Natural killer cell (primary cell): ENCODE measurements around the gene RAB1A. TPM values are rescaled to one million over a fixed set of nuclear protein-coding genes. Genes with fewer than 3 reads are reported as not detected.
"Not testable (repeated sequence)": the region's sequence is repeated elsewhere in the genome, so short reads cannot be mapped to it uniquely, and the experiment has no call there.

Experiments used
- ATAC-seq, 3 donors: fragments of 150-1000 bp in 2 of 3; fragments of 200-7000 bp in 1 of 3; cut with Tn5 transposase; 1 replicate in 1 of 3; 2 replicates in 2 of 3; pipeline ENCODE4 v1.10.0; 2021; ENCODE audit warnings: mild to moderate bottlenecking in 2 of 3, moderate library complexity in 2 of 3
- DNase-seq, 2 donors: peaks; one replicate each; pipeline versions ENCODE4 v3.0.0 to v3.0.0-alpha.2; 2013 to 2021; ENCODE audit warnings: mixed read lengths in 1 of 2
- H3K27ac ChIP-seq: one replicate; pipeline ENCODE4 v1.5.1; 2013; ENCODE audit warnings: mild to moderate bottlenecking, low read length
- H3K27me3 ChIP-seq: one replicate; pipeline ENCODE4 v1.6.1; 2013; ENCODE audit warnings: low read length; ENCODE audit not compliant: control insufficient read depth, insufficient read depth
- H3K36me3 ChIP-seq: one replicate; pipeline ENCODE4 v1.6.1; 2013; ENCODE audit warnings: low read length; ENCODE audit not compliant: control insufficient read depth, insufficient read depth
- H3K4me1 ChIP-seq: one replicate; pipeline ENCODE4 v1.6.1; 2013; ENCODE audit warnings: low read length; ENCODE audit not compliant: control insufficient read depth, insufficient read depth
- H3K4me3 ChIP-seq: one replicate; pipeline ENCODE4 v1.5.1; 2013; ENCODE audit warnings: low read length
- H3K9me3 ChIP-seq: one replicate; pipeline ENCODE4 v1.6.1; 2013; ENCODE audit warnings: low read length; ENCODE audit not compliant: control insufficient read depth, insufficient read depth
- H3K27ac Mint-ChIP-seq, 2 donors: one replicate each; pipeline ENCODE4 v1.8.0; 2022; ENCODE audit warnings: mild to moderate bottlenecking in 2 of 2, mixed read lengths in 2 of 2, moderate library complexity in 1 of 2
- H3K27me3 Mint-ChIP-seq, 2 donors: one replicate each; pipeline ENCODE4 v1.8.0; 2022; ENCODE audit warnings: low read depth in 2 of 2, mixed read lengths in 2 of 2
- H3K36me3 Mint-ChIP-seq: one replicate; pipeline ENCODE4 v1.8.0; 2022; ENCODE audit warnings: mixed read lengths
- H3K4me1 Mint-ChIP-seq, 2 donors: one replicate each; pipeline ENCODE4 v1.8.0; 2022; ENCODE audit warnings: mixed read lengths in 2 of 2
- H3K4me3 Mint-ChIP-seq: one replicate; pipeline ENCODE4 v1.8.0; 2022; ENCODE audit warnings: mild to moderate bottlenecking, moderate library complexity, mixed read lengths
- H3K9me3 Mint-ChIP-seq, 2 donors: one replicate each; pipeline ENCODE4 v1.8.0; 2022; ENCODE audit warnings: mixed read lengths in 2 of 2
- CTCF ChIP-seq: fragments of 200-600 bp; IDR thresholded peaks from one replicate; pipeline ENCODE4 v1.8.0; 2022; ENCODE audit warnings: antibody characterized with exemption
- WGBS: methylation state at CpG from one replicate; pipeline ENCODE4 v1.1.7; 2013; ENCODE audit warnings: missing lambda C conversion rate; ENCODE audit not compliant: insufficient coverage; 5-methylcytosine and 5-hydroxymethylcytosine counted together
- intact Hi-C: fragments of 100-400 bp; cut with micrococcal nuclease; formaldehyde crosslinking; loops from one replicate; pipeline ENCODE4 v1.14.2; 2022
- total RNA-seq, 4 donors: library from RNA; stranded (reverse); fragments of 120-200 nt in 1 of 4; gene quantifications; one replicate each; pipeline versions ENCODE4 v1.2.3 to v1.2.4, GENCODE V29; 2013 to 2022

Gene RAB1A
- total RNA-seq, 3 donors from 2014 or later (not counting 1 experiment from before 2014, with no cell fraction given) = 83.5 to 101 (median 93.6) TPM

GRCh38 chr2:65136253-65136652, 6.3 kb upstream of the RAB1A start:
- no peaks in the 10 kb centered on the region for H3K4me1 ChIP-seq
- 100% methylated on average over 1 of the region's 1 CpG for WGBS
- H3K9me3 Mint-ChIP-seq = no peaks in the 10 kb centered on the region
- H3K27ac Mint-ChIP-seq = no peak overlapping the region
- no peak overlapping the region for H3K4me3 Mint-ChIP-seq
- no peak overlapping the region for H3K27ac ChIP-seq
- intact Hi-C loops = no loop called here
- H3K27me3 ChIP-seq = no peaks in the 10 kb centered on the region
- H3K4me1 Mint-ChIP-seq = peaks cover 0 to under 1% of the 10 kb centered on the region in 2 donors
- H3K9me3 ChIP-seq = no peaks in the 10 kb centered on the region
- H3K4me3 ChIP-seq = no peak overlapping the region
- no peaks in the 10 kb centered on the region for H3K36me3 ChIP-seq
- no peaks in the 10 kb centered on the region for H3K36me3 Mint-ChIP-seq
- DNase-seq (no peak), ATAC-seq (no peak)
- H3K27me3 Mint-ChIP-seq = peaks cover 0 to 7% of the 10 kb centered on the region in 2 donors
- TF ChIP-seq CTCF = no peak

- Histone ChIP-seq H3K9me3 (no peaks in the 10 kb centered on the region), H3K27me3 (no peaks in the 10 kb centered on the region), H3K4me1 (peaks cover 5% of the 10 kb centered on the region), H3K4me3 (no peak overlapping the region), H3K36me3 (no peaks in the 10 kb centered on the region), H3K27ac (no peak overlapping the region)
- DNase-seq = no peak
- H3K4me1 Mint-ChIP-seq = peaks cover 12 to 15% of the 10 kb centered on the region in 2 donors
- peaks cover 0 to 6% of the 10 kb centered on the region in 2 donors for H3K27me3 Mint-ChIP-seq
- ATAC-seq = no peak
- H3K4me3 Mint-ChIP-seq = no peak overlapping the region
- no peak overlapping the region for H3K27ac Mint-ChIP-seq
- intact Hi-C loops = loop anchor here (5.0 kb wide), 2 partner anchors 93 to 612 kb away; partner anchors contain the start of genes ACTR2 and AFTPH
- TF ChIP-seq CTCF = no peak
- 90% methylated on average over 5 of the region's 7 CpGs for WGBS
- no peaks in the 10 kb centered on the region for H3K36me3 Mint-ChIP-seq
- no peaks in the 10 kb centered on the region for H3K9me3 Mint-ChIP-seq
Measured at GRCh38 chr2:65134158-65134557, 4.3 kb upstream of the RAB1A start.

DNA sequence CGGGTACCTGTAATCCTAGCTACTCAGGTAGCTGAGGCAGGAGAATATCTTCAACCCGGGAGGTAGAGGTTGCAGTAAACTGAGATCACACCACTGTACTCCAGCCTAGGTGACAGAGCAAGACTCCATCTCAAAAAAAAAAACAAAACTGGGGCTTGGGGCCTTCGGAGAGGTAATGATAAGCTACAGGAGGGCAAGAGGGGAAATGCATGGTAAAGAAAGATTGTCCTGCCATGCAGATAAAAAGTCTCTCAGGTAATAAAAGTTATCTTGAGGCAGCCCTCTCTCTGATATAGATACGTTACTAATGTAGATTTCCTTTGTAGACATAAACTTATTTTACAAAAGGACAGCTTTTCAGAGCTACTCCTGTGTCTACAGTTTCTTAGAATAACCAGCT, 3.7 kb upstream of the RAB1A start:
- Histone ChIP-seq H3K27me3 (no peaks in the 10 kb centered on the region), H3K9me3 (no peaks in the 10 kb centered on the region), H3K4me3 (no peak overlapping the region), H3K4me1 (peaks cover 8% of the 10 kb centered on the region), H3K27ac (no peak overlapping the region), H3K36me3 (no peaks in the 10 kb centered on the region)
- WGBS = 93% methylated on average over 4 of the region's 4 CpGs
- intact Hi-C loops = loop anchor here (5.0 kb wide), 2 partner anchors 94 to 611 kb away; partner anchors contain the start of genes ACTR2 and AFTPH
- Mint-ChIP-seq H3K4me3 (no peak overlapping the region), H3K27ac (no peak overlapping the region), H3K27me3 (peaks cover 0 to 3% of the 10 kb centered on the region in 2 donors), H3K36me3 (no peaks in the 10 kb centered on the region), H3K4me1 (peaks cover 17 to 20% of the 10 kb centered on the region in 2 donors), H3K9me3 (no peaks in the 10 kb centered on the region)
- ATAC-seq = no peak
- no peak for TF ChIP-seq CTCF
- DNase-seq = no peak

DNA sequence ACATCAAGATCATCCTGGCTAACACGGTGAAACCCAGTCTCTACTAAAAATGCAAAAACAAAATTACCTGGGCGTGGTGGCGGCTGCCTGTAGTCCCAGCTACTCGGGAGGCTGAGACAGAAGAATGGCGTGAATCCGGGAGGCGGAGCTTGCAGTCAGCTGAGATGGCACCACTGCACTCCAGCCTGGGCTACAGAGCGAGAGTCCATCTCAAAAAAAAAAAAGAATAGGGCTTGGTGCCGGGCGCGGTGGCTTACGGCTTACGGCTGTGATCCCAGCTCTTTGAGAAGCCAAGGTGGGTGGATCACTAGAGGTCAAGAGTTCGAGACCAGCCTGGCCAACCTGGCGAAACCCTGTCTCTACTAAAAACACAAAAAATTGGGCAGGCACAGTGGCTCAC, 3.0 kb upstream of the RAB1A start:
- H3K27me3 ChIP-seq, H3K27ac Mint-ChIP-seq, H3K36me3 Mint-ChIP-seq, DNase-seq, H3K4me3 ChIP-seq, H3K4me3 Mint-ChIP-seq, H3K9me3 Mint-ChIP-seq, H3K27me3 Mint-ChIP-seq, H3K36me3 ChIP-seq, H3K27ac ChIP-seq, H3K9me3 ChIP-seq, ATAC-seq, H3K4me1 ChIP-seq: not testable (repeated sequence)
- H3K4me1 Mint-ChIP-seq = peaks cover 23 to 27% of the 10 kb centered on the region in 2 donors
- 94% methylated on average over 15 of the region's 15 CpGs for WGBS
- intact Hi-C loops = loop anchor here (5.0 kb wide), 2 partner anchors 94 to 611 kb away; partner anchors contain the start of genes ACTR2 and AFTPH
